ENCODE measurements around the gene SPRR4. TPM values are rescaled to one million over a fixed set of nuclear protein-coding genes. Genes with fewer than 3 reads are reported as not detected.

The SPRR4 gene
- total RNA-seq, 1 donor from 2014 or later: not detected

- TF ChIP-seq, protein P1, sequence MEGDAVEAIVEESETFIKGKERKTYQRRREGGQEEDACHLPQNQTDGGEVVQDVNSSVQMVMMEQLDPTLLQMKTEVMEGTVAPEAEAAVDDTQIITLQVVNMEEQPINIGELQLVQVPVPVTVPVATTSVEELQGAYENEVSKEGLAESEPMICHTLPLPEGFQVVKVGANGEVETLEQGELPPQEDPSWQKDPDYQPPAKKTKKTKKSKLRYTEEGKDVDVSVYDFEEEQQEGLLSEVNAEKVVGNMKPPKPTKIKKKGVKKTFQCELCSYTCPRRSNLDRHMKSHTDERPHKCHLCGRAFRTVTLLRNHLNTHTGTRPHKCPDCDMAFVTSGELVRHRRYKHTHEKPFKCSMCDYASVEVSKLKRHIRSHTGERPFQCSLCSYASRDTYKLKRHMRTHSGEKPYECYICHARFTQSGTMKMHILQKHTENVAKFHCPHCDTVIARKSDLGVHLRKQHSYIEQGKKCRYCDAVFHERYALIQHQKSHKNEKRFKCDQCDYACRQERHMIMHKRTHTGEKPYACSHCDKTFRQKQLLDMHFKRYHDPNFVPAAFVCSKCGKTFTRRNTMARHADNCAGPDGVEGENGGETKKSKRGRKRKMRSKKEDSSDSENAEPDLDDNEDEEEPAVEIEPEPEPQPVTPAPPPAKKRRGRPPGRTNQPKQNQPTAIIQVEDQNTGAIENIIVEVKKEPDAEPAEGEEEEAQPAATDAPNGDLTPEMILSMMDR (IDR thresholded peaks at IDR 0.05): no peak
Observed at GRCh38 chr1:152972196-152972886, 1.9 kb downstream of the SPRR4 start.

GRCh38 chr1:152976688-152977087 is 6.2 kb downstream of the SPRR4 start:
- no peaks in the 10 kb centered on the region for H3K9me3 ChIP-seq
- H3K27me3 ChIP-seq (ENCODE audit: low read depth): peaks cover 6% of the 10 kb centered on the region
- H3K36me3 ChIP-seq: no peaks in the 10 kb centered on the region
- intact Hi-C loops (cut with DNase I): no loop called here
- H3K4me3 ChIP-seq: no peak overlapping the region
- no peaks in the 10 kb centered on the region for H3K4me1 ChIP-seq
- DNase-seq: no peak
- TF ChIP-seq, protein P1 (IDR thresholded peaks at IDR 0.05): no peak
- no peak for ATAC-seq
- H3K27ac ChIP-seq: no peak overlapping the region

More at GRCh38 chr1:152972196-152972886, 1.9 kb downstream of the SPRR4 start:
- Histone ChIP-seq H3K4me3 (no peak overlapping the region), H3K27me3 (ENCODE audit: low read depth) (no peaks in the 10 kb centered on the region), H3K36me3 (no peaks in the 10 kb centered on the region), H3K4me1 (no peaks in the 10 kb centered on the region), H3K27ac (no peak overlapping the region), H3K9me3 (no peaks in the 10 kb centered on the region)
- intact Hi-C loops (cut with DNase I): no loop called here
- DNase-seq: no peak
- ATAC-seq: no peak

DNA sequence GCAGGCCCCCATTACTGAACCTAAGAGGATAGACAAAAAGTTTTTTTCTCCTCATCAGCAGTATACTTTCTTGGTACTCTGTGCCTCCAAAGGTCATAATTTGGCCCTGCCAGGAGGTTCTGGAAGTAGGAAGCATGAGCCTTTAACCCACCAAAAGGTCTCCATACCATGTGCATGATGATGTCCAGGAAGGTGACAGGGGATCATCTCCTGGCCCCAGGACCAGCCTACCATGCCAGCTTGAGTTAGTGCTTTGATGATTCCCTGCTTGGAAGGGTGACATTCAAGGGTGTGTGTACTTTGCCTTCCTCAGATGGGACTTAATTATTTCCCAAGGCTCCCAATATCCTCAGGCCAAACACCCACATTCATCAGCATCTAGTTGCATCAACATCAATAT is 7.2 kb downstream of the SPRR4 start:
- Histone ChIP-seq H3K27ac (no peak overlapping the region), H3K4me1 (no peaks in the 10 kb centered on the region), H3K4me3 (no peak overlapping the region), H3K9me3 (no peaks in the 10 kb centered on the region), H3K27me3 (ENCODE audit: low read depth) (peaks cover 6% of the 10 kb centered on the region), H3K36me3 (no peaks in the 10 kb centered on the region)
- DNase-seq (no peak), ATAC-seq (no peak)
- TF ChIP-seq, protein P1 (IDR thresholded peaks at IDR 0.05): no peak
- intact Hi-C loops (cut with DNase I): no loop called here

DNA sequence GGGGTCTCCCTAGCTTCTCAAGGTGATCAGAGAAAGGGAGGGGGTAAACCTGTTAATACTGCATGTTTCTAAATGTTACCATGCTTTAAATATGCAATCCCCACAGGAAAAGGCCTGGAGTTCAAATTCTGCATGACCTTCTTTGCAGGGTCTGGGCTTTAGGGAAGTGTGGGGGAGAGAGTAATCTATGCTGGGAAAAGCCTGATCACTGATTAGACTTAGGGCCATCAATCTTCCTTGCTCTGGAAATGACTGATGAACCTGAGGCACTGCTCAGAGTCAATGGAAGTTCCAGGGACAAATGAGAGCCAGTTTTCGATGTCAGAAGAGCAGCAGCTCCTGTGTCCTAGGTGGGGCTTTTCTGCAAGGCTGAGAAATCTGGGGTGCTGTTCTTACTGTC is 10.2 kb downstream of the SPRR4 start:
- intact Hi-C loops (cut with DNase I): no loop called here
- Histone ChIP-seq H3K27me3 (ENCODE audit: low read depth) (peaks cover 6% of the 10 kb centered on the region), H3K36me3 (no peaks in the 10 kb centered on the region), H3K4me1 (no peaks in the 10 kb centered on the region), H3K9me3 (no peaks in the 10 kb centered on the region), H3K4me3 (no peak overlapping the region), H3K27ac (no peak overlapping the region)
- TF ChIP-seq, protein P1 (IDR thresholded peaks at IDR 0.05): no peak
- DNase-seq (no peak), ATAC-seq (no peak)

DNA sequence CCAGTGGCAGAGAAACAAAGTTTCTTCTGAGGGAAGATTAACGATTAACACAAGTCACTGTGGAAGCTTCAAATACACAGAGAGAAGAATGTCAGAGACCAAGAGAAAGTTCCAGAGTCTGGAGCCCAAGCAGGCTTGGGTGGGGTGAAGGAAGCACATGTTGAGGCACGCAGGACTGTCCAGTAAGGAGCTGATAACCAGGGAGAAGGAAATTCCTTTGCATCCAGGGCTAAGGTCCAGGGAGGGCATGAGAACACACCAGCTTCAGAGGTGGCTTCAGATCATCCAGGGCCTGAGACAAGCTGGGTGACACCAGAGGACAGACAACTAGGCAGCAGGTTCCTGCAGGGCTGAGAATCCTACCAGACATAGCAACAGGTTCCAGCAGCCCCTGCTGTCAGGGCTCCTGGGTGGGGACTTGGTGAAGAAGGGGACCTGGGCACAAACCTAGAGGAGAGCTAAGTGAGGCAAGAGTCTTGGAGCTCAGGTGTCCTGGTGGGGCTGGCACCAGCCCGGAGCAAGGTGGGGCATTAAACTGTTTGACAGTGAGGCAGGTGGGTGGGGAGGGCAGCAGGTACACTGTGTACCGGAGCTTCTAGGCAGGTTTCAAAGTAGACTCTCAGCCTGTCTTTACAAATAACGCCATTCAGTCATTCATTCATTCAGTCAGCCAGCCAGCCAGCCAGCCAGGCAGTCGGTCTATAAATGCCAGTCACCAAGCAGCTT is 10.9 kb downstream of the SPRR4 start:
- no peak for DNase-seq
- Histone ChIP-seq H3K27ac (no peak overlapping the region), H3K36me3 (no peaks in the 10 kb centered on the region), H3K4me1 (no peaks in the 10 kb centered on the region), H3K9me3 (no peaks in the 10 kb centered on the region), H3K4me3 (no peak overlapping the region), H3K27me3 (ENCODE audit: low read depth) (peaks cover 6% of the 10 kb centered on the region)
- intact Hi-C loops (cut with DNase I): no loop called here
- TF ChIP-seq, protein P1 (IDR thresholded peaks at IDR 0.05): no peak
- peak in 1 of 2 donors; percentile 30 for ATAC-seq

Data from lower lobe of right lung (tissue), 2 donors.